GM19397 (cell line): ENCODE measurements around the gene PAFAH2.
"Not testable (repeated sequence)": the region's sequence is repeated elsewhere in the genome, so short reads cannot be mapped to it uniquely, and the experiment has no call there.

ENCODE experiments used
- ATAC-seq: cut with Tn5 transposase; IDR thresholded peaks from one replicate; pipeline ENCODE4 v1.9.1; 2021; ENCODE audit warnings: mild to moderate bottlenecking, moderate library complexity; ENCODE audit not compliant: unreplicated experiment

The PAFAH2 gene

GRCh38 chr1:25933479-25934365, 64.1 kb downstream of the PAFAH2 start:
- no peak for ATAC-seq

GRCh38 chr1:25932811-25933400, 65.0 kb downstream of the PAFAH2 start:
- not testable (repeated sequence) for ATAC-seq

DNA sequence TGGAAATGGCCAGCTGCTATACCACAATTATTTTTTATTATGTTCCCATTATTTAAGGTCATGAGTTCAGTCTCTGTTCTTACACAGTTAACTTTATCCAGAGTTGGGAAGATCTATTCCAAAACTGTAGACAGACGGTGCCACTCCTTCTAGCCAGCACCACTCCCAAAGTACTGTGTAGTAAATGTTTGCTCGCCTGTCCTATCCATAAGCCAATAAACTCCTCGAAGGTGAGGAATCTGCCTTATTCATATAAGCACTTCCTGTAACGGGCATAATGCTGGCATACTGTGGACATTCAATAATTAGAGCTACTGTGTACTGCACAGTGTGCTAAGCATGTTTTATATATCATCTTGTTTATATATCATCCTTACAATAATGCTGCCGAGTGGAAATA, 65.5 kb downstream of the PAFAH2 start:
- ATAC-seq, result no peak

- no peak for ATAC-seq
These were observed 68.8 kb downstream of the PAFAH2 start for GRCh38 chr1:25929016-25929415.

DNA sequence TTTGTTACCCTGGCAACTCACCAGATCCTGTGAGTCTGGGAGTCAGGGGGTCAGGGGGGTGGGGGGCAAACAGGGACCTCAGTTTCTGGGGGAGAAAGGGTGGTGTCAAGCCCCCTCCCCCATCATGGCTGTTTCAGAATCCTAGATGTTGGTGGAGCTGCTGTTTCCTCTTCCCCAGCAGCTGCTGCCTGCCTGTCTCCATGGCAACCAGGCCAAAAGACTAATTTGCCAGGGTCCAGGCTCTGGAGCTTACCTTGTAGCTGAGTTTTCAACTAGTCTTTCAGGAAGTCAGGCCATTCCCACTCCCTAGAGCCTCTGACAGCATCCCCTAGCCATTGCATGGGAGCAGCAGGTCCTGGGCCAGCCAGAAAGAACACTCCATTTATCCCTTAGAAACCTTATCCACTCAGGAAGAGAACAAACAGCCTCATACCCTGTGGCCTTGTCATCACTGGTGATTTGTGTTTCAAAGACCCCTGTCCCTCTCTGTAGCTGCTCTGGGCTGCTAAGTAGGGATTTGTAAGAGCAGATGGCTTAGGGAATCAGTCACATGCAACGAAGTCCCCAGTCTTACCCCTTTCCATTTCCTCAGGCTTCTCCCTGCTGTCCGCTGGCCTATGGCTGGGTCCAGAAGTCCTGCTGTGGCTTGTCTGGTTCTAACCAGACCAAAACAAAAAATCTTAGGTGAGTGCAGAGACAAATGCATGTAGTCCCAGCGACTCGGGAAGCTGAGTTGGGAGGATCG, 70.2 kb downstream of the PAFAH2 start:
- ATAC-seq, result no peak

GRCh38 chr1:25926731-25927496, 70.9 kb downstream of the PAFAH2 start:
- ATAC-seq, result no peak

- ATAC-seq, result no peak
These were observed 73.4 kb downstream of the PAFAH2 start for GRCh38 chr1:25924454-25924853.

GRCh38 chr1:25922971-25923552, 74.8 kb downstream of the PAFAH2 start:
- ATAC-seq, result no peak

GRCh38 chr1:25922056-25922970, 75.5 kb downstream of the PAFAH2 start:
- no peak for ATAC-seq

GRCh38 chr1:25918615-25919014, 79.2 kb downstream of the PAFAH2 start:
- ATAC-seq, result no peak

DNA sequence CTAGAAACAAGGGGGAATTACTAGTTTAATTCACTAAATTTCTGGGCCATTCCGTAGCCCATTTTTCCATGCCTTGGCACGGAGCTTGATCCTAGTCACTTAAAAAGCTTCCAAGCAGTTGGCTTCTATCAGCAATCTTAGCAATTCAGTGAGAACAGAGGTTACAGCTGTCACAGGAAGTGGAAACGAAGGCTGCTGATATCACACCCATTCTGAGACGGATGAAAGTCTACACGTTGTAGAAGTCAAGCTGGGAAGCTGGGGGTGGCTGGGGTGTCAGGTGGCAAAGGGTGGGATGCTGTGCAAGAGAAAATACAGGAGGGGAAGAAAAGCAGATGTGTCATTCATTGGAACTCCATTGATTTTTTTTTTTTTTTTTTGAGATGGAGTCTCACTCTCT, 79.9 kb downstream of the PAFAH2 start:
- no peak for ATAC-seq

DNA sequence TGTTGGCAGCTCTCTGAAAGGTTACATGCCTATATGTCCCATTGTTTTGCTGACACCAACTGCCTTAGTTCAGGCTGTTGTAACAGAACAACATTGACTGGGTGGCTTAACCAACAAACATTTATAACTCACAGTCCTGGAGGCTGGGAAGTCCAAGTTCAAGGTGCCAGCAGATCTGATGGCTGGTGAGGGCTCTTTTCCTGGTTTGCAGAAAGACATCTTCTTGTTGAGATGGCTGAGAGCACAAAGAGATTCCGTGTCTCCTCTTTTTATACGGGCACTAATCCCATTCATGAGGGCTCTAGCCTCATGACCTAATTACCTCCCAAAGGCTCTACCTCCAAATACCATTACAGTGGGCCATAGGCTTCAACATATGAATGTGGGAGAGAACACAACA, 81.4 kb downstream of the PAFAH2 start:
- ATAC-seq, result no peak

DNA sequence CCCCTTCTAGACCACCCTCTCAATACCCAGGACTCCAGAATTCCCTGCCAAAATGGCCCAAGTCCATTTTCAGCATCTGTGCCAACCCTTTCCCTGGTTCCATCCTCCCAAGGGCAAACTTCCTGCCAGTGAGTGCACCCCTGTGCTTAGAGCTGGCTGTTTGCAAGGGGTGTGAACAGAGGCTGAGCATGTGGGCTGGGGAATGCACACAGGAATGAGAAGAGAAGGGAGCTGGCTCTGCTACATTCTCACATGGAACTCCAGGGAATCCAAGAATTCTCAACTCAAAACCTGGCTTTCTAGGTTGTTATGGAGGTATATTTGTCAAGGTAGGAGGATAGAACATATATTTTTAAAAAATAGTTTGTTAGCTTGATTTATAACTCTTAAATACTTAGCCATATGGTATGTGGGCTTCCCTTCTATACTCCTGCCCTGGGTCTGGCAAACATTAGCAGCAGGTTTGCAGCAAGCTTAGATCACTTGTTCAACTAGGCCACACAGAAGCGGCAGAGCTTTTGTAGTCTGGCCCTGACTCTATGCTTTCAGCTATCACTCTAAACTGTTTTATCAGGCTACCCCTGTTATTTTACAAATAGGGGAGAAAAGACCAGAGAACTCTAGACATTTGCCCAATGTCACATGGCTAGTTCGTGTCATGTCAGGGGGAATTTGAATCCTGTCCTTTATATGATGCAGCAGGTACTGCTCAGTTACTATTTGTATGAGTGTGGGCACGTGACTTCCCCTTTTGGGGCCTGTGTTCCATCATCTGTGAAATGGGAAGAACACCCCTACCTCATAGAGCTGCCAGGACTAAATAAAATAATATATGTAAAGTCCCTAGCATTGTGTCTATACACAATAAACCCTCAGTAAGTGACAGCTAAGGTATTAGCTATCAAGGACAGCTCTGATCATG, 83.5 kb downstream of the PAFAH2 start:
- ATAC-seq, result no peak

DNA sequence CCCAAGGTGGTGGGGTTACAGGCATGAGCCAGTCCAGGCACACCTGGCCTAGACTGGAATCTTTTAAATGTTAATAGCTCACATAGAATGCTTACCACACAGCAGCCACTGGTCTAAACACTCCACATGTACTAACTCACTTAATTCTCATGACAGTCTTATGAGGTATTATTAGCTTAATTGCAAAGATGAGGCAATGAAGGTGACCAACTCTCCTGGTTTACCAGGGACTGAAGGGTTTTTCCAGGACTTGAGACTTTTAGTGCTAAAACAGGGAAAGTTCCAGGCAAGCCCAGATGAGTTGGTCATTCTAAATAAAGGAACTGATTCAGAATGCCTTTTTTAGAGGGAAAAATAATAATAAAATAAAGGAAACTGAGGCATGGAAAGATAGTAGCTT, 84.7 kb downstream of the PAFAH2 start:
- ATAC-seq, result no peak

- no peak for ATAC-seq
These were observed 85.6 kb downstream of the PAFAH2 start for GRCh38 chr1:25912076-25912831.

GRCh38 chr1:25911162-25911561, 86.7 kb downstream of the PAFAH2 start:
- no peak for ATAC-seq
